H54 (cell line): Measurements from ENCODE around the gene PARK7.
"Not testable (repeated sequence)": the region's sequence is repeated elsewhere in the genome, so short reads cannot be mapped to it uniquely, and the experiment has no call there.

ENCODE experiments used
- DNase-seq: peaks from one replicate; pipeline ENCODE4 v3.0.0; 2011; ENCODE audit warnings: low spot score, mixed read lengths; ENCODE audit not compliant: insufficient read length
- FAIRE-seq: peaks from 3 replicates; lab custom pipeline; 2011; peaks lifted over from hg19 to GRCh38; lab: Jason Lieb, UNC
- POLR2A ChIP-seq: IDR thresholded peaks from 2 replicates; pipeline ENCODE4 v1.6.1; 2011; ENCODE audit warnings: low read depth, mild to moderate bottlenecking, low read length

The PARK7 gene

DNA sequence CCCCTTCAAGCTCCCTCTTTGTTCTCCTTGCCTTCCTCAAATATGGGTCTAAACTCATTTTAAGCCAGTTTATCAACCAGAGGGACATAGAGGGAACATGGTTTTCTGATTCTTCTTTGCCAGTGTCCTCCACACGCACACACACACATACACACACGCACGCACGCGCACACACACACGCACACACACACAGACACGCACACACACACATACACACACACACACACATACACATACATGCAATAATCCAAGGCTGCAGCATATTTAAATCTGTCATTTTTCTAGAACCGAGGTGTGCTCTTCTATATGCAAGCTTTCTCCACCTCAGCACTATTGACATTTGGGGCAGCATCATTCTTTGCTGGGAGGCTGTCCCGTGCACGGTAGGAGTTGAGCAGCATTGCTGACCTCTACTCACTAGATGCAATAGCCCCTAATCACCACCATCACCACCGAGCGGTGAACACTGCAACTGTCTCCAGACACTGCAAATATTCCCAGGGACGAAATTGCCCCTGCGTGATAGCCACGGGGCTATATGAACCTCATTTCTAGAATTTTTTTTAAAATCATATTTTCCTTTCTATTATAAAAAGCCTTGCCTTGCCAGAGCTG is 28.9 kb upstream of the PARK7 start:
- TF ChIP-seq POLR2A, result no peak
- DNase-seq (no peak), FAIRE-seq (no peak)

DNA sequence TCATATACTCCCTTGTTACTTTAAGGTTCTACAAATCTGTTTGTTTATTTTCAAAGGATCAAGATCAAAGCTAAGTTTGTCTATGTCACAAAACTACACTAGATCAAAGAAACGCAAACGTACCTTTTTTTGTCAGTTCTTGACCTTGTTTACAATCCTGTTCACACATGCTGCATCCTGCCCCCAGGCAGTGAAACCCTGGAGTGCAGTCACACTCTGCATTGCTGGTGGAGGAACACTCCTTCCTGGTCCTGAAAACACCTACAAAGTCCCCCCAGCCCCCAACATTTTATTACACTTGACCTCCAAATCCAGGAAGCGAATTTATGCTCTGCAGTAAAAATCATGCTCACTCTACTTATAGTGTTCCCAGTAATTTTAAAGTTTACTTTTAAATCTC is 23.4 kb upstream of the PARK7 start:
- FAIRE-seq, result no peak
- TF ChIP-seq POLR2A, result no peak
- DNase-seq, result no peak

DNA sequence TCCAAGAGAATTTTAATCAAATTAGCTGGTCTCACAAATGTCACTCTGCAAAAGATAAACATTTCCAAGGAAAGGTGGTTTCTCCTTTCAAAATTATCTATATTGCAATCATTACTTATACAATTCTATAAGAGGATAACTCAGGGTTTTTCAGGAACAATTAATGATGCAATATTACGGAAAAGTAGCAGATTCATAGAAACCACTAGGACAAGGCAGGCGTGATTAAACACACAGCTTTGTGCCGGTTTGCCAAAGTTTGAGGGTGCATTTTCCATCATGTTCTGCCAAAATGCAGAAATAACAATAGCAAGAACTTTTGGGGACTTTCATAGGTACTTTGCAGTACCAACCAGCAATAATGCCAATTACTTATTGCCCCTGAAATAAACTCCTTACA is 21.5 kb upstream of the PARK7 start:
- FAIRE-seq (no peak), DNase-seq (no peak)
- TF ChIP-seq POLR2A, result no peak

DNA sequence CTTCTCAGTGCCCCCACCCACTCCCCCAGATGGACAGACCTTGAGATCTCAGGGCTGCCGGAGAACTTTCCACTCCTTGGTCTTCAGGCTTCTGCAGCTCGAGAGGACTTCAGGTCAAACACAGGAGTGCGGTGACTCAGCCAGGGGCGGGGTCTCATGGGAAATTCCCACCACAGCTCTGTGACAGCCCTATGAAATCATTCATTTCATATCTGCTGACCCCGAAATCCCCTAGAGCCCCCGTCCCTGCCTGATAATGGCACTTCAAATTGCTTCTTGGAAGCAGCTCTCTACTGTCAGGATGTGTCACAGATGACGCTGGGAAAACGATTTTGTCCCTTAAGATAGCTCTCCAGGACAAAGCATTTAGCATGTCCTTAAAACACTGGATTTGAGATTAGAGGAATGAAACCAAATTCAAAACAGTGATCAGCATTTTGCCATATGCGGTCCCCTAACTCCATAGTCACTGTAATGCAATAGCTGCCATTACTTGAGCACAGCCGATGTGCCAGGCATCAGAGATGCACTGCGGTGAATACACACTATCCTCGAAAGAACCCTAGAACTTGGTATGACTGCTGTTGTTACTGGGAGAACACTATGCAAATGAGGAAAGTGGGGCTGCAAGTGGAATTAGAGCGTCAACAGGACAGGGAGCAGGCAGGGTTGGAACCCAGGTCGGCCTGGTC is 20.6 kb upstream of the PARK7 start, which contains the start of gene TNFRSF9:
Gene TNFRSF9 (minus strand): TSS at position 95 of the 692 bp plus-strand sequence. CDS start 845 bp downstream, outside the sequence.
- no peak for TF ChIP-seq POLR2A
- DNase-seq, result no peak
- FAIRE-seq, result peak; percentile 69

DNA sequence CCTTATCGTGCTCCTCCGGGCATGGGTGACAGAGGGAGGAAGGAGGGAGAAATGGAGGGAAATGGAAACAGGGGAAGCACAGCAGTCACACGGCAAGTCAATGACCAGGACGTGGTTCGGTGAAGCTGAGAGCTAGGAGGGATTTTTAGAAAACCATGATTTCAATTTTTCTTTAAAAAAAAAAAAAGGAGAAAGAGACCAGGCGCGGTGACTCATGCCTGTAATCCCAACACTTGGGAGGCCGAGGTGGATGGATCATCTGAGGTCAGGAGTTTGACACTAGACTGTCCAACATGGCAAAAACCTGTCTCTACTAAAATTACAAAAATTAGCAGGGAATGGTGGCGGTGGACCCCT is 20.1 kb upstream of the PARK7 start:
- no peak for TF ChIP-seq POLR2A
- DNase-seq, result no peak
- no peak for FAIRE-seq

DNA sequence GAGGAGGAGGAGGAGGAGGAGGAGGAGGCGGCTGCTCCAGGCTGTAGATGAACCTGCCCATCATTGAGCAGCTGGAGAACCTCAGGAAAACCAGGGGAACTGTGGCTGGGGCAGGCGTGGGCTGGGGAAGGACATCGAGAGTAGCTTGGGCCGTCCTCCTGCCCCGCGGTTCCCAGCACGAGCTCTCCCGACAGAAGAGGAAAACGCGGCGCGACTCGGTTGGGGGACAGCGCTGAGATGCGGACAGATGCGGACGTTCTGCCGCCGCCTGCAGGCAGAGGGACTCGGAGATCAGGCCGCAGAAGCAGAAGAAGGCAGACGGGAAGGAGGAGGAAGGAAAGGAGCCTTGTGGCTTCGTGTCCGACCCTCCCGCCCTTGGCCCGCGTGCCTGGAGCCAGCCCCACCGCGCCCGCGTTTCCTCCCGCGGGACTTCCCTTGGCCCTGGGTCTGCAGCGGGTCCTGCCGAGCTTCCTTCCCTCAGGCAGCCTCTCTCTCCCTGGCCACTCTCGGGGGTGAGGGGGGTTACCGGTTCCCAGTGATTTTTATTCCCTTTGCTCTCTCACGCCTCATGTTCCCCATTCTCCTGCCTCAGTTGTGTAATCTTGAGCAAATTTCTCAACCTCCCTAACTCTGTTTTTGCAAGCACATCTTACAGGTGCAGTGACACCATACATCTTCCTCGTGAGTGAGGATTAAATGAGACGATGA is 19.1 kb upstream of the PARK7 start:
- no peak for DNase-seq
- FAIRE-seq, result no peak
- TF ChIP-seq POLR2A, result no peak

DNA sequence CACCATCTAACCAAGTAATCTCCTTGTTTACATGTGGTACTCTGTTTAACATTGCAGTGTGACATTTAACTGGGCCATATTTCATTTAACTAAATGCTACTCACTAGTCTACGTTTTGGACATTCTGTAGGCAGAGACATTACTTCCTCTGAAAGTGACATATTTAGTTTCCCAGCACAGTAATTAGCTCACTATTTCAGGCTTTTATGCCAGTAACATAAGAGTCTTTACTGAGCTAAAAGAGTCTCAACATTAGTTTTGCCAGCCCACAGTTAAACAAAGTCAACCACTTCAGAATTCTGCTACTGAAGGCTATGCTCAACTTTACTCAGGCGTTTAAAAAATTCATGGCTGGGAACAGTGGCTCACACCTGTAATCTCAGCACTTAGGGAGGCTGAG is 18.3 kb upstream of the PARK7 start:
- TF ChIP-seq POLR2A, result no peak
- FAIRE-seq (no peak), DNase-seq (no peak)

DNA sequence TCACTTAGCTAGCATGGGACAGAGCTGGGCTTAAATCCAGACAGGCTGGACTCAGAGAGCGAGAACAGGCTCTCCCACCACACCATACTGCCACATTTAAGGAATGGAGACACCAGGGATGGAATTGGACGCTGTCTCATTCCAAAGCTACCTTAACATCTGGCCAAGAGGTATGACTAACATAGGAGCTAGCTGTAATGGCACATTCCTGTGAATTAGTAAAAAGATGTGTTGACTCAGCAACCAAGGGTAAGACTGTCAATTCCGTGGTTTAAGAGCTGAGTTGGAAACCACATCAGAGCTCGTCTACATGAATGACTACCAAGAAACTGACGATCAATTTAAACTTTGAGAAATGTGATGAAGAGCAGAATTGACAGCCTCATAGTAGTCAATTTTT is 12.6 kb upstream of the PARK7 start:
- TF ChIP-seq POLR2A, result no peak
- FAIRE-seq (peak; percentile 98), DNase-seq (peak; percentile 79)

DNA sequence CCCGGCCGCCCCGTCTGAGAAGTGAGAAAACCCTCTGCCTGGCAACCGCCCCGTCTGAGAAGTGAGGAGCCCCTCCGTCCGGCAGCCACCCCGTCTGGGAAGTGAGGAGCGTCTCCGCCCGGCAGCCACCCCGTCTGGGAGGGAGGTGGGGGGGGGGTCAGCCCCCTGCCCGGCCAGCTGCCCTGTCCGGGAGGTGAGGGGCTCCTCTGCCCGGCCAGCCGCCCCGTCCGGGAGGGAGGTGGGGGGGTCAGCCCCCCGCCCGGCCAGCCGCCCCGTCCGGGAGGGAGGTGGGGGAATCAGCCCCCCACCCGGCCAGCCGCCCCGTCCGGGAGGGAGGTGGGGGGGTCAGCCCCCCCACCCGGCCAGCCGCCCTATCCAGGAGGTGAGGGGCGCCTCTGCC is 8.7 kb upstream of the PARK7 start:
- not testable (repeated sequence) for DNase-seq, FAIRE-seq

DNA sequence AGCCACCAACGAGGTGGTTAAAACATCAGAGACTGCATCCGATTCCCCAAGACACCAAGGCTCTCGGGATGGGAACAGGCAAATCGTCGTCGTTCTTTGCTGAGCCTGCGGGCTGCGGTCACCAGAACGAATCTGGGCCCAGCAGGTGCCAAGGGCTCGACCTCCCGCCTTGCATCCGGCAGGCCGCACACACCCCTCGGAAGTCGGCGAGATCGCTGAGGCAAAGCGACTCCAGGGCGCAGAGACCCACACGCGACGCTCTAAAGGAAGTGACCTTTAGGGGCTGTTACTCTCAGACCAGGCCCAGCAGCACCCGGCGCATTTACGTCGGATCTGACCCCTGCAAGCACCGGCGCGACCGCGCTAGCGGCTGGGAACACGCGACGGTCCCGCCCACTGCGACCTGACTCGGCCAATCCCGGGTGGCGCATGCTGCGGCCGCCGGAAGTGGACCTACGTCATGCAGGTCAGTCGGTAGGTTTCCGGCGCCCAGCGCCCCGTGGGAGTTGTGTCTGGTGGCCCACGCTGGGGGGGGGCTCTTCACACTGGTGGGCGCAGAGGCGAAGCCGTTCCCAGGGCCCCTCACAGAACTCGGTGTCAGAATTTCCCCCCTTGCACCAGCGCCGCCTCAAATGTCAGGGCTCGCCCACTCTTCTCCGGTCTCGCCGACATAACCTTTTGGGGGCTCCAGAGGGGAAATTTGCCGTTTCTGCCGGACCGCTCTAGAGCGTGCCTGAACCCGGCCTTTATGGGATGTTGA is 7.5 kb upstream of the PARK7 start:
- DNase-seq (no peak), FAIRE-seq (no peak)
- no peak for TF ChIP-seq POLR2A

DNA sequence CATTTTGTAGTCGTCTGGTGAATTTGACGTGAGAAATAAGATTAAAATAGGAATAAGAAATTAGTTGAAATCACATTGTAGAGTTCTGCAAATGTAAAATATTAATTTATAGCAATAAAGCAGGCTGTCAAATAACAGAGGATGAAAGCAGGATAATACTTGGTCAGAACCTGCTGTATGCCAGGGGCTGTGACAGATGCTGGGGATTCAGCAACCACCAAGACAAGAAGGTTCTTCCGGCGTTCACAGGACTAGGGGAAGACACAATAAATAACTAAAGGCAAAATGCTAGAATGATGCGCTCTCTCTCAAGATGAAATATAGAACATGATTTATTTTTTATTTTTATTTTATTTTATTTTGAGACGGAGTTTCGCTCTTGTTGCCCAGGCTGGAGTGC is 6.8 kb upstream of the PARK7 start:
- FAIRE-seq (no peak), DNase-seq (no peak)
- TF ChIP-seq POLR2A, result no peak

DNA sequence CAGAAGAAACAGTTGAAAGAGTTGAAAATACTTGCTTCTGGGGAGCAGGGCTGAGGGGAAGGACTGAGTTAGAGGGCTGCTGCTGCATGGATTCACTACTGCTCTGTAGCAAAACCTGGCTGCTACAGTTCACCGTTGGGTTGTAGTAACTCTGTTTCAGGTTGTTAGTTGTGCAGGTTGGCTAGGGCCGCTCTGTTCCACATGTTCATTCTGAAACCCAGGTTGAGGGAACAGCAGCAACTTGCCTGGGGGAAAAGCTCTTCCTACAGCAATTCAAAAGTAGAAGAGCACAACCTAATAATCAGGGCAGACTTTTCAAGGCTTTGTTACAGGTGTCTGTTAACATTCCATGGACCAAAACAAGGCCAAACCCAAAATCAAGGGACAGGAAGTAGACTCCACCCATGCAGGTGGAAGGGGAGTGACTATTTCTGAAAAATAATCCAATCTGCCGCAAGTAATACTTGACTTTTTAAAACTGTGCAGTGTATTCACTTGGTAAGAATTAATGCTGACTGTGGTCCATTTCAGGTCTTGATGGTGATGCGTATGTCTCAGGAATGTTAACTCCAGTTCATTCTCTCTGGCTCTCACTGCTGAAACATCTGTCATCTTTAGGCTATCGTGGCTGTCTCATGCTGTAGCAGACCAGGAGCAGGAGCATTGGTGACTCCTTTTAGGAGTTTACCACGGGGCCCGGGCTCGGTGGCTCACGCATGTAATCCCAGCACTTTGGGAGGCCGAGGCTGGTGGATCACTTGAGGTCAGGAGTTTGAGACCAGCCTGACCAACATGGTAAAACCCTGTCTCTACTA is 5.1 kb upstream of the PARK7 start:
- DNase-seq (peak; percentile 42), FAIRE-seq (peak; percentile 76)
- TF ChIP-seq POLR2A, result no peak

DNA sequence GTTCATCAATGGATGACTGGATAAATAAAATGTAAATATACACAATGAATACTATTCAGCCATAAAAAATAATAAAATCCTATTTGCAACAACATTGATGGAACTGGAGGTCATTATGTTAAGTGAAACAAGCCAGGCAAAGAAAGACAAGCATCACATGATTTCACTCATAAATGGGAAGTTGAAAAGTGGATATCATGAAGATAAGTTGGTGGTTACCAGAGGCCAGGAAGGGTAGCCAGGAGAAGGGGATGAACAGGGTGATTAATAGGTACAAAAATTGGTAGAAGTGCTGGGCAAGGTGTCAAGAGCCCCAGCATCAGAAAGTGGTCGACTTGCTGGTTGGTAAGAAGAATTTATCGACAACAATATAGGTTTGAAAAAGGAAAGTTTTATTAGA is 1.3 kb upstream of the PARK7 start:
- DNase-seq (no peak), FAIRE-seq (no peak)
- no peak for TF ChIP-seq POLR2A
